AG04449 (cell line): ENCODE data around the gene PARD6G.

Source experiments
- CTCF ChIA-PET: fragments of 350-600 bp; formaldehyde crosslinking; extraction: SDS; loops from one replicate; lab custom pipeline; 2021; ENCODE audit warnings: antibody characterized with exemption; lab: Yijun Ruan, JAX
- POLR2A ChIA-PET: fragments of 400-600, 350-600 bp; formaldehyde crosslinking; extraction: SDS; loops from one replicate; lab custom pipeline; 2020; ENCODE audit warnings: antibody characterized with exemption, inconsistent platforms; lab: Yijun Ruan, JAX
- DNase-seq: peaks from one replicate; pipeline ENCODE4 v3.0.0-alpha.2; 2010; ENCODE audit warnings: low read depth, low spot score
- H3K4me3 ChIP-seq: 2 replicates; pipeline ENCODE4 v1.5.1; 2011; ENCODE audit warnings: low read depth, mild to moderate bottlenecking, control low read depth, low read length
- CTCF ChIP-seq: IDR thresholded peaks from one replicate; pipeline ENCODE4 v1.5.1; 2011; ENCODE audit warnings: mild to moderate bottlenecking, moderate library complexity, low read length, control low read depth, inconsistent platforms; ENCODE audit not compliant: insufficient read depth; ENCODE audit errors: missing control alignments

Gene PARD6G

GRCh38 chr18:80173060-80173459 is 74.3 kb downstream of the PARD6G start:
- no peak for TF ChIP-seq CTCF
- CTCF ChIA-PET = interaction anchor here (1.4 to 11.5 kb wide), 2 partner anchors 9 to 16 kb away, joined by 5 to 133 read pairs; no protein-coding TSS in a partner anchor

GRCh38 chr18:80172056-80172455 is 75.3 kb downstream of the PARD6G start:
- ChIA-PET POLR2A (no interaction called here), CTCF (interaction anchor here (1.3 to 11.5 kb wide), 2 partner anchors 15 to 80 kb away, joined by 3 to 133 read pairs; no protein-coding TSS in a partner anchor)
- TF ChIP-seq CTCF = no peak
- DNase-seq = no peak
- no peak overlapping the region for H3K4me3 ChIP-seq

More at GRCh38 chr18:80173060-80173459, 74.3 kb downstream of the PARD6G start:
- POLR2A ChIA-PET = no interaction called here
- no peak overlapping the region for H3K4me3 ChIP-seq
- DNase-seq = no peak

GRCh38 chr18:80171054-80171872 is 76.1 kb downstream of the PARD6G start:
- TF ChIP-seq CTCF = peak; percentile 74

GRCh38 chr18:80170395-80171053 is 76.8 kb downstream of the PARD6G start:
- no peak for TF ChIP-seq CTCF
- POLR2A ChIA-PET = no interaction called here
- no peak for DNase-seq
- CTCF ChIA-PET = interaction anchor here (0.5 to 11.5 kb wide), 12 partner anchors 12 to 91 kb away, joined by 3 to 133 read pairs (median 3); no protein-coding TSS in a partner anchor
- H3K4me3 ChIP-seq = no peak overlapping the region

More at GRCh38 chr18:80171054-80171872, 76.1 kb downstream of the PARD6G start:
- CTCF ChIA-PET = interaction anchor here (0.7 to 11.5 kb wide), 11 partner anchors 11 to 90 kb away, joined by 3 to 133 read pairs (median 3); no protein-coding TSS in a partner anchor
- POLR2A ChIA-PET = no interaction called here
- DNase-seq = peak; percentile 16
- no peak overlapping the region for H3K4me3 ChIP-seq

GRCh38 chr18:80169607-80170006 is 77.7 kb downstream of the PARD6G start:
- TF ChIP-seq CTCF = no peak
- ChIA-PET POLR2A (no interaction called here), CTCF (interaction anchor here (0.5 to 11.5 kb wide), 3 partner anchors 12 to 81 kb away, joined by 3 to 133 read pairs (median 3); no protein-coding TSS in a partner anchor)

GRCh38 chr18:80168982-80169381 is 78.3 kb downstream of the PARD6G start:
- ChIA-PET CTCF (interaction anchor here (1.7 to 11.5 kb wide), 2 partner anchors 12 to 88 kb away, joined by 3 to 133 read pairs; no protein-coding TSS in a partner anchor), POLR2A (no interaction called here)

More at GRCh38 chr18:80169607-80170006, 77.7 kb downstream of the PARD6G start:
- H3K4me3 ChIP-seq = no peak overlapping the region
- no peak for DNase-seq

More at GRCh38 chr18:80168982-80169381, 78.3 kb downstream of the PARD6G start:
- TF ChIP-seq CTCF = no peak
- no peak for DNase-seq
- no peak overlapping the region for H3K4me3 ChIP-seq
